Esophagus squamous epithelium (tissue), 4 donors: ENCODE measurements around the gene KAT5.
A peak's percentile ranks its signal among the peaks of the same experiment; 100 is the strongest.

Experiments used
- POLR2A ChIP-seq, 4 donors: fragments of 450-650 bp; IDR thresholded peaks; one replicate each; pipeline ENCODE4 v1.6.1; 2017; ENCODE audit warnings: antibody characterized with exemption in 4 of 4, mild to moderate bottlenecking in 4 of 4, moderate library complexity in 3 of 4
- TF ChIP-seq, protein P1 (sequence below), 6 experiments: fragments of 450-650 bp in 4 of 6; fragments of 200-600 bp in 2 of 6; sonication (generic) in 2 of 6; IDR thresholded peaks; one replicate each; pipeline ENCODE4 v1.5.1; 2016 to 2019; ENCODE audit warnings: antibody characterized with exemption in 6 of 6, mild to moderate bottlenecking in 4 of 6, moderate library complexity in 4 of 6

DNA sequence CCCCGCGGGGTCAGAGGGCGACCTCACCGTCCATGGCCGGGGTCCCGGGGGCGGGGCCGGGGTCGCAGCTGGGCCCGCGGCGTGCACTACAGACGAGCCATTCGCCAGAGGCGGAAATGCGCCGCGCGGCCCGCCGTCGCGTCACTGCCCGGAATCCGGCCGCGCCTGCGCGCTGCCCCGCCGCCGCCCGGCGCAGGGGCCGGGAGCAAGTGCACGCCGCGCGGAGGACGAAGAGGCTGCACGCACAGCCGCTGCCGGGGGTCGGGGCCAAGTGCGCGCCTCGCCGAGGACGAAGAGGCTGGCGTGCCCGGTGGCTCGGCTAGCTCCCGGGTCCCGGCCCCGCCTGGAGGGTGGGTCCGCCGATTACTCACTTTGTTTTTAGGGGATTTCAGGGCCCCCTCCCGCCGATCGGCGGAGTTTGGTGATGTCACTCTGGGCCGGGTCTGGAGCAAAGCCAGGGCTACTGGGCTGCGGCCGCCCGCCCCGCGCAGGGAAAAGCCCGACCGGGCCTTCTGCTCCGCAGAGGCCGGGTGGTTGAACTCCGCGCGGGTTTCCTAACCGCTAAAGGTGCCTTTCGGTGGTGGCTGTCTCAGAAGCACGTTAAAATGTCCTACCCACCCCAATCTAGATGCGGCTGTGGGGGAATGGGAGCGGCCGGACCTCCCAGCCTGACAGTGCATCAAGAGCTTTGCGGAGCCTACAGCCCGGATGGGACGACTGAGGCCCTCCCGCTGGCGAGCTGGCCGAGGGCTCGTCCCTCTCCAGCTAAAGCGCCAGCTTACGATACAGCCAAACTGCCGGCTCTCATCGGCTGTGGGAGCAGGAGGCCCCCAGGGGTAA is 49.0 kb upstream of the KAT5 start, which contains the start of gene RELA:
- TF ChIP-seq, protein P1, sequence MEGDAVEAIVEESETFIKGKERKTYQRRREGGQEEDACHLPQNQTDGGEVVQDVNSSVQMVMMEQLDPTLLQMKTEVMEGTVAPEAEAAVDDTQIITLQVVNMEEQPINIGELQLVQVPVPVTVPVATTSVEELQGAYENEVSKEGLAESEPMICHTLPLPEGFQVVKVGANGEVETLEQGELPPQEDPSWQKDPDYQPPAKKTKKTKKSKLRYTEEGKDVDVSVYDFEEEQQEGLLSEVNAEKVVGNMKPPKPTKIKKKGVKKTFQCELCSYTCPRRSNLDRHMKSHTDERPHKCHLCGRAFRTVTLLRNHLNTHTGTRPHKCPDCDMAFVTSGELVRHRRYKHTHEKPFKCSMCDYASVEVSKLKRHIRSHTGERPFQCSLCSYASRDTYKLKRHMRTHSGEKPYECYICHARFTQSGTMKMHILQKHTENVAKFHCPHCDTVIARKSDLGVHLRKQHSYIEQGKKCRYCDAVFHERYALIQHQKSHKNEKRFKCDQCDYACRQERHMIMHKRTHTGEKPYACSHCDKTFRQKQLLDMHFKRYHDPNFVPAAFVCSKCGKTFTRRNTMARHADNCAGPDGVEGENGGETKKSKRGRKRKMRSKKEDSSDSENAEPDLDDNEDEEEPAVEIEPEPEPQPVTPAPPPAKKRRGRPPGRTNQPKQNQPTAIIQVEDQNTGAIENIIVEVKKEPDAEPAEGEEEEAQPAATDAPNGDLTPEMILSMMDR (IDR thresholded peaks at IDR 0.05) = peak in 4 of 6 experiments; percentile 25 to 47 (median 30)
- peak in 3 of 4 donors; percentile 62 to 81 (median 80) for TF ChIP-seq POLR2A (IDR thresholded peaks at IDR 0.05)
